HCT116 (cell line): ENCODE results near the gene LASP1NB.

Experiments used
- ATAC-seq: fragments of 200-7000 bp; cut with Tn5 transposase; 2 replicates; pipeline ENCODE4 v1.9.1; 2020; ENCODE audit warnings: mild to moderate bottlenecking, moderate library complexity
- BruUV-seq: library from RNA; stranded (reverse); fragments of 400-500 nt; replicated peaks from 2 replicates; lab custom pipeline; 2021; lab: Mats Ljungman, UMichigan
- CTCF ChIA-PET: fragments of 300-600 bp; sonication (Branson Sonifier 250); formaldehyde crosslinking; loops from one replicate; lab custom pipeline; 2021; ENCODE audit warnings: antibody characterized with exemption; lab: Charles Lee
- POLR2A ChIA-PET: fragments of 300-600, 350-600 bp; sonication (Branson Sonifier 250); formaldehyde crosslinking; loops from one replicate; lab custom pipeline; 2021; ENCODE audit warnings: antibody characterized with exemption; lab: Charles Lee
- RAD21 ChIA-PET, 2 experiments: fragments of 300-600 bp; sonication (Branson Sonifier 250); formaldehyde crosslinking; loops; one replicate each; lab custom pipeline; 2023; ENCODE audit warnings: low total read pairs in 2 of 2; ENCODE audit not compliant: uncharacterized antibody in 2 of 2, unreplicated experiment in 2 of 2, low non-redundant PET in 1 of 2; lab: Charles Lee
- DNase-seq: peaks from one replicate; pipeline ENCODE4 v3.0.0-alpha.2; 2010; ENCODE audit warnings: low read depth, low spot score
- H2AFZ ChIP-seq: fragments of 200-600 bp; shearing (Covaris generic), sonication (generic); 2 replicates; pipeline ENCODE4 v1.6.1; 2017; ENCODE audit warnings: low read depth, mixed run types, mixed read lengths, antibody characterized with exemption, low read length; ENCODE audit not compliant: poor library complexity, severe bottlenecking
- H3K27ac ChIP-seq: 2 replicates; pipeline ENCODE4 v1.5.1; 2012; ENCODE audit warnings: low read depth, low read length
- H3K27me3 ChIP-seq: fragments of 200-600 bp; sonication (generic); 2 replicates; pipeline ENCODE4 v1.6.1; 2016; ENCODE audit warnings: mixed run types, low read length, mixed read lengths; ENCODE audit not compliant: insufficient read depth
- H3K36me3 ChIP-seq, 2 experiments: fragments of 200-500 bp in 1 of 2; fragments of 200-600 bp in 1 of 2; sonication (Bioruptor generic) in 1 of 2; sonication (generic) in 1 of 2; 2 replicates each; pipeline versions ENCODE4 v1.5.1 to v1.6.1; 2014 to 2016; ENCODE audit warnings: low read length in 2 of 2, inconsistent platforms in 1 of 2, mixed read lengths in 1 of 2, mixed run types in 1 of 2; ENCODE audit not compliant: insufficient read depth in 2 of 2, control insufficient read depth in 1 of 2
- H3K4me1 ChIP-seq, 2 experiments: fragments of 200-600 bp in 1 of 2; sonication (generic) in 1 of 2; 2 replicates each; pipeline versions ENCODE4 v1.5.1 to v1.6.1; 2012 to 2017; ENCODE audit warnings: low read length in 2 of 2, inconsistent platforms in 1 of 2, mild to moderate bottlenecking in 1 of 2, mixed read lengths in 1 of 2, mixed run types in 1 of 2, moderate library complexity in 1 of 2; ENCODE audit not compliant: insufficient read depth in 2 of 2, control insufficient read depth in 1 of 2
- H3K4me2 ChIP-seq: fragments of 200-600 bp; sonication (generic); 2 replicates; pipeline ENCODE4 v1.6.1; 2017; ENCODE audit warnings: mixed run types, low read length, mixed read lengths
- H3K4me3 ChIP-seq, 2 experiments: fragments of 200-600 bp in 1 of 2; sonication (generic) in 1 of 2; replicated peaks in 1 of 2; 2 replicates each; pipeline ENCODE4 v1.5.1; 2011 to 2016; ENCODE audit warnings: low read length in 2 of 2, control low read depth in 1 of 2, low read depth in 1 of 2, mild to moderate bottlenecking in 1 of 2, mixed read lengths in 1 of 2, mixed run types in 1 of 2
- H3K79me2 ChIP-seq: fragments of 200-600 bp; sonication (generic); 2 replicates; pipeline ENCODE4 v1.6.1; 2017; ENCODE audit warnings: mild to moderate bottlenecking, mixed run types, low read length, moderate library complexity, mixed read lengths; ENCODE audit not compliant: insufficient read depth
- H3K9ac ChIP-seq: fragments of 200-600 bp; sonication (generic); 2 replicates; pipeline ENCODE4 v1.6.1; 2016; ENCODE audit warnings: low read length, mixed read lengths
- H3K9me2 ChIP-seq: fragments of 200-600 bp; sonication (generic), shearing (Covaris generic); 2 replicates; pipeline ENCODE4 v1.6.1; 2017; ENCODE audit warnings: mixed run types, mild to moderate bottlenecking, moderate library complexity; ENCODE audit not compliant: insufficient read depth
- H3K9me3 ChIP-seq, 2 experiments: fragments of 200-500 bp in 1 of 2; fragments of 200-600 bp in 1 of 2; sonication (Bioruptor generic) in 1 of 2; sonication (generic) in 1 of 2; 2 replicates each; pipeline ENCODE4 v1.6.1; 2014 to 2017; ENCODE audit warnings: low read length in 2 of 2, mixed read lengths in 2 of 2, inconsistent platforms in 1 of 2, low read depth in 1 of 2, mild to moderate bottlenecking in 1 of 2, mixed run types in 1 of 2, moderate library complexity in 1 of 2; ENCODE audit not compliant: control insufficient read depth in 1 of 2, insufficient read depth in 1 of 2
- H4K20me1 ChIP-seq: fragments of 200-600 bp; sonication (generic), shearing (Covaris generic); 2 replicates; pipeline ENCODE4 v1.6.1; 2017; ENCODE audit warnings: mixed run types, mild to moderate bottlenecking, moderate library complexity; ENCODE audit not compliant: insufficient read depth
- ELF1 ChIP-seq: IDR thresholded peaks from 2 replicates; pipeline ENCODE4 v1.6.1; 2012; ENCODE audit warnings: low read depth, borderline replicate concordance
- FOSL1 ChIP-seq: IDR thresholded peaks from 2 replicates; pipeline ENCODE4 v1.6.1; 2012; ENCODE audit warnings: low read depth
- POLR2AphosphoS5 ChIP-seq: IDR thresholded peaks from 2 replicates; pipeline ENCODE4 v1.6.1; 2011; ENCODE audit warnings: mild to moderate bottlenecking, low read depth, low read length, moderate library complexity
- SRF ChIP-seq: IDR thresholded peaks from 2 replicates; pipeline ENCODE4 v1.6.1; 2012; ENCODE audit warnings: low read depth
- YY1 ChIP-seq: IDR thresholded peaks from 2 replicates; pipeline ENCODE4 v1.6.1; 2011; ENCODE audit warnings: low read length, low read depth, moderate library complexity, mild to moderate bottlenecking; ENCODE audit not compliant: insufficient replicate concordance; ENCODE audit errors: extremely low read depth
- intact Hi-C: fragments of 100-400 bp; cut with micrococcal nuclease; formaldehyde crosslinking; loops from 2 replicates; pipeline ENCODE4 v1.10.0; 2022
- TF ChIP-seq, protein P1 (sequence below): IDR thresholded peaks from 2 replicates; pipeline ENCODE4 v1.6.1; 2011; ENCODE audit warnings: mild to moderate bottlenecking, low read length, moderate library complexity; ENCODE audit not compliant: insufficient replicate concordance; ENCODE audit errors: extremely low read depth
- TF ChIP-seq, protein P2 (sequence below): IDR thresholded peaks from 2 replicates; pipeline ENCODE4 v1.6.1; 2012

The LASP1NB gene

DNA sequence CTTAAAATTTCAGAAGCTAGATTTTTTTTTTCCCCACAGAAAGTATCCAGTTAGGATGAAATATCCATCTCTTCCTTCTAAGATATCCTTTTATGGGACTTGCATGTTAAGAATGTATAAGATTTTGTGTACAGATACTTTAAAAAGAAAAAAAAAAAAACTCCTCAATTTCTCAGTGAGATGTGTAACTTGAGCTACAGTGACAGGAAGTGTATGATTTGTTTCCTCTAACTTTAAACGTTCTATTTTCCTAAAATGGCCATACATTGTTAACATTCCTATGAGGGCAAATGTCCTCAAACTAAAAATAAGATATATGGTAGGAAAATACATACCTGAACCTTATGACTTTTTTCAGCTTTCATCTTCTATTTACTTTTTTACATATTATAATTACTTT lies 32.9 kb downstream of the LASP1NB start:
- CTCF ChIA-PET = interaction anchor here (1.2 kb wide), 1 partner anchor 12 kb away, joined by 4 read pairs; no protein-coding TSS in a partner anchor
- no peaks in the 10 kb centered on the region for H3K36me3 ChIP-seq
- H3K4me1 ChIP-seq = peaks cover 0 to 10% of the 10 kb centered on the region in 2 experiments; a peak in 2 of 4 replicates
- no peaks in the 10 kb centered on the region for H3K79me2 ChIP-seq
- DNase-seq (no peak), ATAC-seq (no peak)
- no peak overlapping the region for H3K27ac ChIP-seq
- no peak overlapping the region for H3K4me3 ChIP-seq
- H3K4me2 ChIP-seq = no peak overlapping the region
- POLR2A ChIA-PET = no interaction called here
- RAD21 ChIA-PET = no interaction called here
- no peaks in the 10 kb centered on the region for H3K9me2 ChIP-seq
- TF ChIP-seq YY1 (no peak), ELF1 (no peak), POLR2AphosphoS5 (no peak), SRF (no peak), FOSL1 (no peak)
- TF ChIP-seq, protein P1, sequence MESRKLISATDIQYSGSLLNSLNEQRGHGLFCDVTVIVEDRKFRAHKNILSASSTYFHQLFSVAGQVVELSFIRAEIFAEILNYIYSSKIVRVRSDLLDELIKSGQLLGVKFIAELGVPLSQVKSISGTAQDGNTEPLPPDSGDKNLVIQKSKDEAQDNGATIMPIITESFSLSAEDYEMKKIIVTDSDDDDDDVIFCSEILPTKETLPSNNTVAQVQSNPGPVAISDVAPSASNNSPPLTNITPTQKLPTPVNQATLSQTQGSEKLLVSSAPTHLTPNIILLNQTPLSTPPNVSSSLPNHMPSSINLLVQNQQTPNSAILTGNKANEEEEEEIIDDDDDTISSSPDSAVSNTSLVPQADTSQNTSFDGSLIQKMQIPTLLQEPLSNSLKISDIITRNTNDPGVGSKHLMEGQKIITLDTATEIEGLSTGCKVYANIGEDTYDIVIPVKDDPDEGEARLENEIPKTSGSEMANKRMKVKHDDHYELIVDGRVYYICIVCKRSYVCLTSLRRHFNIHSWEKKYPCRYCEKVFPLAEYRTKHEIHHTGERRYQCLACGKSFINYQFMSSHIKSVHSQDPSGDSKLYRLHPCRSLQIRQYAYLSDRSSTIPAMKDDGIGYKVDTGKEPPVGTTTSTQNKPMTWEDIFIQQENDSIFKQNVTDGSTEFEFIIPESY = no peak
- no TSS peak for BruUV-seq
- intact Hi-C loops = no loop called here
- no peaks in the 10 kb centered on the region for H3K27me3 ChIP-seq
- H4K20me1 ChIP-seq = no peaks in the 10 kb centered on the region
- H2AFZ ChIP-seq = peak overlapping the region; percentile 98
- H3K9me3 ChIP-seq = no peaks in the 10 kb centered on the region
- no peak overlapping the region for H3K9ac ChIP-seq

DNA sequence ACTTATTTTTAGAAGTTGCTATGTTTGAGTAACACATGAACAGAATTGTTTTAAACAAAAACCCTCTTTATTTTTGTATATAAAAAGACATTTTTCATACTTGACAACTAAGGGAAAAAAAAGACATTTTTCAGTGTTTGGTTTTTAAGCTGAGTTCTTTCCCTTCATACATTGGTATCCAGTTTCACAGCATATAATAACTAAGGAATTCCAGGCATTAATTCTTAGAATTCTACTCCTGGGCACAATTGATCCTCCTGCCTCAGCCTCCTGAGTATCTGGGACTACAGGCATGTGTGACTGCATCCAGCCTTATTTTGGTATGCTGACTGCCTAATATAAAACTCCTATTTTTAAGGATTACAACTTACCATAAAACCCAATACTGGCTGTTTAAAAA lies 33.3 kb downstream of the LASP1NB start:
- Histone ChIP-seq H3K9me2 (no peaks in the 10 kb centered on the region), H3K4me2 (peak overlapping the region; percentile 37), H3K4me3 (no peak overlapping the region), H3K36me3 (no peaks in the 10 kb centered on the region), H4K20me1 (no peaks in the 10 kb centered on the region), H3K27ac (no peak overlapping the region), H3K9ac (no peak overlapping the region), H3K27me3 (no peaks in the 10 kb centered on the region), H3K9me3 (no peaks in the 10 kb centered on the region), H2AFZ (peak overlapping the region; percentile 98), H3K4me1 (peaks cover 0 to 12% of the 10 kb centered on the region in 2 experiments; a peak in 2 of 4 replicates), H3K79me2 (no peaks in the 10 kb centered on the region)
- no TSS peak for BruUV-seq
- DNase-seq (no peak), ATAC-seq (peak; percentile 36; the same call in 1 of the 2 replicates)
- TF ChIP-seq, protein P2, sequence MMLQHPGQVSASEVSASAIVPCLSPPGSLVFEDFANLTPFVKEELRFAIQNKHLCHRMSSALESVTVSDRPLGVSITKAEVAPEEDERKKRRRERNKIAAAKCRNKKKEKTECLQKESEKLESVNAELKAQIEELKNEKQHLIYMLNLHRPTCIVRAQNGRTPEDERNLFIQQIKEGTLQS = no peak
- TF ChIP-seq POLR2AphosphoS5 = no peak
- intact Hi-C loops = no loop called here
- POLR2A ChIA-PET = no interaction called here
- RAD21 ChIA-PET = no interaction called here
- CTCF ChIA-PET = interaction anchor here (1.2 kb wide), 1 partner anchor 12 kb away, joined by 4 read pairs; no protein-coding TSS in a partner anchor
